ENCODE data around the gene DCUN1D2.
"Not testable (repeated sequence)": the region's sequence is repeated elsewhere in the genome, so short reads cannot be mapped to it uniquely, and the experiment has no call there.

DCUN1D2 gene

GRCh38 chr13:113454936-113455335, 35.6 kb downstream of the DCUN1D2 start:
- no peak overlapping the region for H3K4me3 ChIP-seq (ENCODE audit: control insufficient read depth, low read depth, low read length)
- no peak for DNase-seq (ENCODE audit: low read depth)
- no peak for TF ChIP-seq CTCF (IDR thresholded peaks at IDR 0.05; ENCODE audit: control insufficient read depth, insufficient read depth, low read depth, low read length, missing control alignments)

- no peak for TF ChIP-seq CTCF (IDR thresholded peaks at IDR 0.05; ENCODE audit: control insufficient read depth, insufficient read depth, low read depth, low read length, missing control alignments)
- no peak within 1 kb of the TSS for H3K4me3 ChIP-seq (ENCODE audit: control insufficient read depth, low read depth, low read length)
- DNase-seq (ENCODE audit: low read depth), result no peak
Measured at GRCh38 chr13:113452942-113453901, 37.3 kb downstream of the DCUN1D2 start, which contains the start of gene ADPRHL1. ADPRHL1 (minus strand) TSS chr13:113453488; CDS start chr13:113453437, 51 bp downstream.

GRCh38 chr13:113452466-113452865, 38.0 kb downstream of the DCUN1D2 start:
- DNase-seq (ENCODE audit: low read depth), result no peak
- TF ChIP-seq CTCF (IDR thresholded peaks at IDR 0.05; ENCODE audit: control insufficient read depth, insufficient read depth, low read depth, low read length, missing control alignments), result no peak
- H3K4me3 ChIP-seq (ENCODE audit: control insufficient read depth, low read depth, low read length), result no peak overlapping the region

- no peak overlapping the region for H3K4me3 ChIP-seq (ENCODE audit: control insufficient read depth, low read depth, low read length)
- no peak for DNase-seq (ENCODE audit: low read depth)
- no peak for TF ChIP-seq CTCF (IDR thresholded peaks at IDR 0.05; ENCODE audit: control insufficient read depth, insufficient read depth, low read depth, low read length, missing control alignments)
Measured at GRCh38 chr13:113451951-113452421, 38.5 kb downstream of the DCUN1D2 start.

- TF ChIP-seq CTCF (IDR thresholded peaks at IDR 0.05; ENCODE audit: control insufficient read depth, insufficient read depth, low read depth, low read length, missing control alignments), result peak; percentile 46
- not testable (repeated sequence) for DNase-seq (ENCODE audit: low read depth); H3K4me3 ChIP-seq (ENCODE audit: control insufficient read depth, low read depth, low read length)
Measured at GRCh38 chr13:113450861-113451620, 39.5 kb downstream of the DCUN1D2 start.

GRCh38 chr13:113450348-113450744, 40.2 kb downstream of the DCUN1D2 start:
- not testable (repeated sequence) for DNase-seq (ENCODE audit: low read depth); H3K4me3 ChIP-seq (ENCODE audit: control insufficient read depth, low read depth, low read length)
